Progenitor cell of endocrine pancreas (in vitro differentiated cells): ENCODE results near the gene SETBP1. TPM values are rescaled to one million over a fixed set of nuclear protein-coding genes. Genes with fewer than 3 reads are reported as not detected.

Experiments used
- DNase-seq: peaks from one replicate; pipeline ENCODE4 v3.0.0; 2021; ENCODE audit warnings: low spot score; ENCODE audit not compliant: unreplicated experiment
- H3K27ac Mint-ChIP-seq: 2 replicates; pipeline ENCODE4 v1.8.0; 2021; ENCODE audit warnings: mild to moderate bottlenecking, moderate library complexity, mixed read lengths
- H3K27me3 Mint-ChIP-seq: 2 replicates; pipeline ENCODE4 v1.8.0; 2021; ENCODE audit warnings: mixed read lengths
- H3K36me3 Mint-ChIP-seq: 2 replicates; pipeline ENCODE4 v1.8.0; 2022; ENCODE audit warnings: mixed read lengths; ENCODE audit not compliant: insufficient read depth
- H3K4me1 Mint-ChIP-seq: 2 replicates; pipeline ENCODE4 v1.8.0; 2021; ENCODE audit warnings: low read depth, mixed read lengths
- H3K4me3 Mint-ChIP-seq: 2 replicates; pipeline ENCODE4 v1.8.0; 2021; ENCODE audit warnings: low read depth, mild to moderate bottlenecking, moderate library complexity, mixed read lengths
- H3K9me3 Mint-ChIP-seq: 2 replicates; pipeline ENCODE4 v1.8.0; 2021; ENCODE audit warnings: low read depth, mixed read lengths
- total RNA-seq: library from RNA; stranded (reverse); gene quantifications from 2 replicates; pipeline ENCODE4 v1.2.1, GENCODE V29; 2021
- TF ChIP-seq, protein P1 (sequence below): fragments of 200-600 bp; sonication (generic); IDR thresholded peaks from one replicate; pipeline ENCODE4 v1.5.0; 2021; ENCODE audit warnings: antibody characterized with exemption, mild to moderate bottlenecking; ENCODE audit not compliant: unreplicated experiment

SETBP1 gene
- total RNA-seq, 1 donor from 2014 or later: 30.8 TPM

DNA sequence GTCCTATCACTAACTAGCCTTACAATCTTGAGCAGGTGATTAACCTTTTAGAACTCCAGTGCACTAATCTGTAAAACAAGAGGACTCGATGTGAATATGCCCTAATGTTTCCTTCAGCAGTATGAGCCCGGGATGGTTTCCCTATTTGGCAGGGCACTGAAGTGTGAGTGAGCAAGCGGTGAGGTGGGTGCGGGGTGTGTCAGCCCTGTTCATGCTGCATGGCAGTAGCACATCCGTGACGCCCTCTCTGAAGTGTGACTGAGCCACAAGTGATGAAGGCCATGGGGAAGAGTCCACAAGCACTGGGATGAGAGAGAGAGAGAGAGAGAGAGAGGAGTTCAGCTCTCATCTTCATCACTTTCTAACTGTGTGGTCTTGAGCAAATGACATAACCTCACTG, 168.7 kb downstream of the SETBP1 start:
- no peak overlapping the region for H3K27ac Mint-ChIP-seq
- DNase-seq: no peak
- TF ChIP-seq, protein P1, sequence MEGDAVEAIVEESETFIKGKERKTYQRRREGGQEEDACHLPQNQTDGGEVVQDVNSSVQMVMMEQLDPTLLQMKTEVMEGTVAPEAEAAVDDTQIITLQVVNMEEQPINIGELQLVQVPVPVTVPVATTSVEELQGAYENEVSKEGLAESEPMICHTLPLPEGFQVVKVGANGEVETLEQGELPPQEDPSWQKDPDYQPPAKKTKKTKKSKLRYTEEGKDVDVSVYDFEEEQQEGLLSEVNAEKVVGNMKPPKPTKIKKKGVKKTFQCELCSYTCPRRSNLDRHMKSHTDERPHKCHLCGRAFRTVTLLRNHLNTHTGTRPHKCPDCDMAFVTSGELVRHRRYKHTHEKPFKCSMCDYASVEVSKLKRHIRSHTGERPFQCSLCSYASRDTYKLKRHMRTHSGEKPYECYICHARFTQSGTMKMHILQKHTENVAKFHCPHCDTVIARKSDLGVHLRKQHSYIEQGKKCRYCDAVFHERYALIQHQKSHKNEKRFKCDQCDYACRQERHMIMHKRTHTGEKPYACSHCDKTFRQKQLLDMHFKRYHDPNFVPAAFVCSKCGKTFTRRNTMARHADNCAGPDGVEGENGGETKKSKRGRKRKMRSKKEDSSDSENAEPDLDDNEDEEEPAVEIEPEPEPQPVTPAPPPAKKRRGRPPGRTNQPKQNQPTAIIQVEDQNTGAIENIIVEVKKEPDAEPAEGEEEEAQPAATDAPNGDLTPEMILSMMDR: no peak
- H3K4me1 Mint-ChIP-seq: no peaks in the 10 kb centered on the region
- no peaks in the 10 kb centered on the region for H3K27me3 Mint-ChIP-seq
- H3K4me3 Mint-ChIP-seq: no peak overlapping the region
- peaks cover 3% of the 10 kb centered on the region for H3K36me3 Mint-ChIP-seq
- peaks cover under 1% of the 10 kb centered on the region for H3K9me3 Mint-ChIP-seq

DNA sequence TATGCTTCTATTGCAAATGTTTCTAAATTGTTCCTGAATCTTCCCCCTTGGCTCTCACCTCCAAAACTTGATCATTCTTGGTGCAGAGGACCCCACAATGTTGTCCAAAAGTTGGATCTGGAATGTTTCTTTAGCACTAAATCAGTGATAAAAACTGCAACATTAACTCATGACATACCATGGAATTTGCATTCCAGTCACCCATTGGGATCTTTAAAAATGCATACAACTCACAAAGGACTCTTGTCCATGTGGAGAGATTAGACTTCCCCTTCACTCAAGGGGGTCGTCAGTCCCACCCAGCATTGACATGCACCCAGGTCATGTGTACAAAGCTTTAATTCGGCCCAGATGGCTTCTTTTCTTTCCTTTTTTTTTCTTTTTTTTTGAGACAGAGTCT, 169.3 kb downstream of the SETBP1 start:
- H3K27ac Mint-ChIP-seq: no peak overlapping the region
- no peaks in the 10 kb centered on the region for H3K4me1 Mint-ChIP-seq
- DNase-seq: no peak
- H3K36me3 Mint-ChIP-seq: peaks cover 5% of the 10 kb centered on the region
- TF ChIP-seq, protein P1: no peak
- peaks cover 3% of the 10 kb centered on the region for H3K9me3 Mint-ChIP-seq
- no peak overlapping the region for H3K4me3 Mint-ChIP-seq
- no peaks in the 10 kb centered on the region for H3K27me3 Mint-ChIP-seq

DNA sequence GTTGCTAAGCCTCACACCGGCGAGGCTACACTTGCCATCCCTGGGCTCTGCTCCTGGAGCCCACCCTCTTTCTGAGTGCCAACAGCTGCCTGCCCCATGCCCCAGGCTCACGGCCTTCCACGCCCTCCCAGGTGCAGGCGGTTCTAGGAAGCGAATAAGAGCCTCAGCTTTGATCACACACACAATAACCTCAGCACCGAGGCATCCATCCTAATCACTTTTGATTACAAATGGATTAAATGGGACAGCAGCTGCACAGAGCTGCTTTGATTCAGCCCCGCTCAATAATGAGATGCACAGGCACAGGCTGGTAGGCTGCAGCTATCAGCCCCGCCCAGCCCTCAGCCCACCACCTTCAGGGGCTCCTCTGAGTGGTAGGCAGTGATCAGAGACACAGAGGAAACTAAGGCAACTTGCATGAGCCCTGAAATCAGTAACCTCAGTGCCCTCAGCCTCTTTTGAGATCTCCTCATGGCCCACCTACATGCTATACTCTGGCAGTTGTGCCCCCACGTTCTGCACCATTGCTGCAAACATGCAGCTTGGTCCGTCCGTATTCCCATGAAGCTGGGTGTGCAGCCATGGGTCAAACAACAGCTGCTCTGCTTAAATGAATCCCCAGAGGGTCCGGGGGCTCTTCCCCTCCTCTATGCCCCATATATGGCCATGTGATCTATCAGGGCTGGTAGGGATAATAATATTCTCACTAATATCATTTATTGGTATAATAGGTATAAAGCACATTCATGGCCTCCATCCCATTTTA, 171.4 kb downstream of the SETBP1 start:
- TF ChIP-seq, protein P1: no peak
- no peak overlapping the region for H3K27ac Mint-ChIP-seq

DNA sequence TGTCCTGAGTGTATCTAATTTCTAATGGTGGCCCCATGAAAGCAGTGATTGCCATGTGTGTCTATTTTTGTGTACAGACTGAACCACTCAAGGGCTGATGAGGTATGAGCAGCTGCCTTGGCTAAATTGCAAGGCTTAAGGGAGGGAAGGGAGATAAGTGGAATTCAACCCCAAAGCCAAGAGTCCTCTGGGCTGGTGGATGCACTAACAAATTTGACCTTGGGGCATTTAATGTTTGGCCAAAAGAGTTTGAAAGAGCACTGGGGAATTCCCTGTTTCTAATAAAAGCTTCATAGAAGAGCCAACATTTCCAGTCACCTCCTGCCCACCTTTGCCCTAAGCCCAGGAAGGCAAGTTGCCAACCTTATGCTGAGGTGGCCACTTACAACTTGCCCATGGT, 172.1 kb downstream of the SETBP1 start:
- TF ChIP-seq, protein P1: no peak
- Mint-ChIP-seq H3K27ac (no peak overlapping the region), H3K27me3 (no peaks in the 10 kb centered on the region), H3K9me3 (peaks cover 3% of the 10 kb centered on the region), H3K36me3 (peaks cover 5% of the 10 kb centered on the region), H3K4me1 (no peaks in the 10 kb centered on the region), H3K4me3 (no peak overlapping the region)
- no peak for DNase-seq

More for the DNA sequence above, 171.4 kb downstream of the SETBP1 start:
- no peak for DNase-seq
- Mint-ChIP-seq H3K4me3 (no peak overlapping the region), H3K27me3 (no peaks in the 10 kb centered on the region), H3K4me1 (no peaks in the 10 kb centered on the region), H3K36me3 (peaks cover 5% of the 10 kb centered on the region), H3K9me3 (peaks cover 3% of the 10 kb centered on the region)

DNA sequence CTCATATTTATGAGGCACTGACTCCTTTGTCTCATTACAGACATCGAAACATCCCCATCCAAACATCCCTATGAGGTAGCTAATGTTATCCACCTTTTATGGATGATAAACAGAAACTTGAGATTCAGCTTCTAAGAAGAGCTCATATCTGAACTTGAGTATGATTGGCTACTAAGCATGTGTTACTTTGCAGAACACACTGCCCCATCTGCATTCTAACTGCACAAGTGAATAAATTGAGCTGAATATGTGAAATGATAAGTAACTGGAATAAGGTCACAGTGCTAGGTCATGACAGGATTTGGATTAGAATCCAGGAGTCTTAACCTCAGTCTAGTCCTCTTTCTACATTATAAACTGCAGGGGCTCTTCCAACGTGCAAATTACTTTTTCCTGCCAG, 172.7 kb downstream of the SETBP1 start:
- no peak for DNase-seq
- peaks cover 5% of the 10 kb centered on the region for H3K36me3 Mint-ChIP-seq
- H3K9me3 Mint-ChIP-seq: peaks cover 3% of the 10 kb centered on the region
- H3K27me3 Mint-ChIP-seq: no peaks in the 10 kb centered on the region
- H3K4me1 Mint-ChIP-seq: no peaks in the 10 kb centered on the region
- no peak overlapping the region for H3K27ac Mint-ChIP-seq
- TF ChIP-seq, protein P1: no peak
- H3K4me3 Mint-ChIP-seq: no peak overlapping the region
